Stimulated activated CD4-positive, alpha-beta T cell treated with anti-CD3 and anti-CD28 coated beads, Interleukin-15, amount 100 ng/mL, for 24 hours (primary cell): ENCODE data around the gene OXLD1.
A peak's percentile ranks its signal among the peaks of the same experiment; 100 is the strongest.

Experiments
- DNase-seq: peaks from one replicate; pipeline ENCODE4 v3.0.0-alpha.2; 2020

OXLD1 gene

GRCh38 chr17:81666342-81667191, at the start of gene OXLD1, which contains the start of gene CCDC137:
Gene OXLD1, minus strand, starts transcription at chr17:81666605. Its CDS starts 28 bp downstream, at chr17:81666577.
Gene CCDC137, plus strand, starts transcription at chr17:81666737. Its CDS starts 30 bp downstream, at chr17:81666767.
- peak; percentile 97 for DNase-seq

GRCh38 chr17:81715107-81715871, 48.9 kb upstream of the OXLD1 start:
- DNase-seq: no peak

GRCh38 chr17:81714412-81715106, 48.2 kb upstream of the OXLD1 start:
- DNase-seq: peak; percentile 3

- DNase-seq: no peak
Measured at GRCh38 chr17:81713556-81714411, 47.4 kb upstream of the OXLD1 start.

- no peak for DNase-seq
Measured at GRCh38 chr17:81713004-81713555, 46.7 kb upstream of the OXLD1 start.

GRCh38 chr17:81712468-81713003, 46.1 kb upstream of the OXLD1 start:
- DNase-seq: no peak

- DNase-seq: peak; percentile 92
Measured at GRCh38 chr17:81711814-81712467, 45.5 kb upstream of the OXLD1 start, which contains the start of gene SLC25A10. Gene SLC25A10, plus strand, starts transcription at chr17:81712284. Its CDS starts 143 bp downstream, at chr17:81712427.

GRCh38 chr17:81710514-81711308, 44.3 kb upstream of the OXLD1 start:
- peak; percentile 43 for DNase-seq

GRCh38 chr17:81708739-81709185, 42.4 kb upstream of the OXLD1 start:
- no peak for DNase-seq

- DNase-seq: no peak
Measured at GRCh38 chr17:81707725-81708646, 41.6 kb upstream of the OXLD1 start.

GRCh38 chr17:81706757-81707624, 40.6 kb upstream of the OXLD1 start:
- DNase-seq: peak; percentile 4

GRCh38 chr17:81706232-81706611, 39.8 kb upstream of the OXLD1 start:
- no peak for DNase-seq

- DNase-seq: no peak
Measured at GRCh38 chr17:81705518-81706231, 39.3 kb upstream of the OXLD1 start.

- DNase-seq: peak; percentile 43
Measured at GRCh38 chr17:81703747-81704654, 37.6 kb upstream of the OXLD1 start.

GRCh38 chr17:81702934-81703746, 36.7 kb upstream of the OXLD1 start, which contains the start of gene MRPL12:
Gene MRPL12, plus strand, starts transcription at chr17:81703367. Its CDS starts 135 bp downstream, at chr17:81703502.
- peak; percentile 94 for DNase-seq
